ENCODE data around the gene UGT1A5. TPM values are rescaled to one million over a fixed set of nuclear protein-coding genes. Genes with fewer than 3 reads are reported as not detected.

UGT1A5 gene
- total RNA-seq, 1 experiment from 2014 or later, result not detected

DNA sequence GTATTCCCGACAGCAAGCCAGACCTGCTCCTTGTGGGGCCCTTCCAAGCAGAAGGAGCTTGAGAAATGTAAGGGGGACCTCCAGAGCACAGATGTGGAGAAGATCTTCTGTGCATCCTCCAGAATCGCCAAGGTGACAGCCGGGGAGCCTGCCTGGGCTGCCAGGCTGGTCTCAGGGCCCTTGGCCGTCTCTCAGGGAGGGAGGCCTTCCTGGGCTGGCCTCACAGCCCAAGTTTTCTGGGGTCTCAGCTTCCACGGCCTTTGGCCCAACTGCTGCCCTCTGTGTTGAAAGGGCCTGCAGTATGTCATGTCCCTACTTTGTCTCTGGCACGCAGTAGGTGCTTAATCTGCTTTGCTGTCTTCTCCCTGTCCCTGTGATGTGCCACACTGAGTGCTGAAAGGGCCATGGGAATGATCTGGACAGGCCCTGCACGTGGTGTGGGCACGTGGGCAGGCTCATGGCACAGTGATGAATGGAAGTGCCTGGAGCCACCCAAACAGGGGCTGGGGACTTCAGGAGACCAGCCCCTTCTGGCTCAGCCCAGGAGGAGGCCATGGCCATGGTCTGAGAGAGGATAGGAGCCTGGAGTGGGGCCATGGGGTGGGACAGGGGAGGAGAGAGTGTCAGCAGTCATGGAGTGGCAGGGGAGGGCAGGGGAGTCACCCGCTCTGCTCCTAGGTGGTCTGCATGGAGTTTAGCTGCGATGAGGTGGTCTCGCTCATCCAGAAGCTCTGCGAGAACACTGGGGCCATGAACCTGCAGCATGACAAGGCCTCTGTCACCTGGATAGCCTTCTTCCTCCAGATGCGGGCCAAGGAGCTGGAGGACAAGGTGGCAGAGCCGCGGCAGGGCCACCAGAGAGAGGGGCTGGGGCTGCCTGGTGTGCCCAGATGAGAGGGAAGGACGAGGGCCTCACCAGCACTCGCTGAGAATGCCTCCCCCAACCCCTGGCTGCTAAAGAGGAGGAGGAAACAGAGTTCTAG is 106.2 kb downstream of the UGT1A5 start:
- TF ChIP-seq, protein P1, sequence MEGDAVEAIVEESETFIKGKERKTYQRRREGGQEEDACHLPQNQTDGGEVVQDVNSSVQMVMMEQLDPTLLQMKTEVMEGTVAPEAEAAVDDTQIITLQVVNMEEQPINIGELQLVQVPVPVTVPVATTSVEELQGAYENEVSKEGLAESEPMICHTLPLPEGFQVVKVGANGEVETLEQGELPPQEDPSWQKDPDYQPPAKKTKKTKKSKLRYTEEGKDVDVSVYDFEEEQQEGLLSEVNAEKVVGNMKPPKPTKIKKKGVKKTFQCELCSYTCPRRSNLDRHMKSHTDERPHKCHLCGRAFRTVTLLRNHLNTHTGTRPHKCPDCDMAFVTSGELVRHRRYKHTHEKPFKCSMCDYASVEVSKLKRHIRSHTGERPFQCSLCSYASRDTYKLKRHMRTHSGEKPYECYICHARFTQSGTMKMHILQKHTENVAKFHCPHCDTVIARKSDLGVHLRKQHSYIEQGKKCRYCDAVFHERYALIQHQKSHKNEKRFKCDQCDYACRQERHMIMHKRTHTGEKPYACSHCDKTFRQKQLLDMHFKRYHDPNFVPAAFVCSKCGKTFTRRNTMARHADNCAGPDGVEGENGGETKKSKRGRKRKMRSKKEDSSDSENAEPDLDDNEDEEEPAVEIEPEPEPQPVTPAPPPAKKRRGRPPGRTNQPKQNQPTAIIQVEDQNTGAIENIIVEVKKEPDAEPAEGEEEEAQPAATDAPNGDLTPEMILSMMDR (conservative IDR thresholded peaks at IDR 0.05; ENCODE audit: low read depth, low read length), result no peak
- no peak for TF ChIP-seq EZH2 (IDR thresholded peaks at IDR 0.05; ENCODE audit: borderline replicate concordance, low read depth, low read length, poor library complexity, severe bottlenecking)
- Histone ChIP-seq H3K27ac (ENCODE audit: low read depth, low read length, poor library complexity, severe bottlenecking) (no peak overlapping the region), H3K36me3 (ENCODE audit: insufficient read depth, low read length, poor library complexity, severe bottlenecking) (no peaks in the 10 kb centered on the region), H3K27me3 (replicated peaks; ENCODE audit: insufficient read depth, low read depth, low read length, poor library complexity) (no peaks in the 10 kb centered on the region), H3K4me1 (ENCODE audit: insufficient read depth, low read length, poor library complexity, severe bottlenecking) (no peaks in the 10 kb centered on the region), H3K9me3 (ENCODE audit: low read depth, low read length, poor library complexity, severe bottlenecking) (no peaks in the 10 kb centered on the region), H3K4me3 (ENCODE audit: low read depth, low read length, poor library complexity, severe bottlenecking) (no peak overlapping the region)
- intact Hi-C loops (cut with micrococcal nuclease; ENCODE audit: unreplicated experiment), result no loop called here
- no TSS peak for BruUV-seq (replicated peaks)
- CTCF ChIA-PET, result no interaction called here
- POLR2A ChIA-PET (ENCODE audit: low non-redundant PET), result no interaction called here
- no peak for DNase-seq (ENCODE audit: low spot score)

DNA sequence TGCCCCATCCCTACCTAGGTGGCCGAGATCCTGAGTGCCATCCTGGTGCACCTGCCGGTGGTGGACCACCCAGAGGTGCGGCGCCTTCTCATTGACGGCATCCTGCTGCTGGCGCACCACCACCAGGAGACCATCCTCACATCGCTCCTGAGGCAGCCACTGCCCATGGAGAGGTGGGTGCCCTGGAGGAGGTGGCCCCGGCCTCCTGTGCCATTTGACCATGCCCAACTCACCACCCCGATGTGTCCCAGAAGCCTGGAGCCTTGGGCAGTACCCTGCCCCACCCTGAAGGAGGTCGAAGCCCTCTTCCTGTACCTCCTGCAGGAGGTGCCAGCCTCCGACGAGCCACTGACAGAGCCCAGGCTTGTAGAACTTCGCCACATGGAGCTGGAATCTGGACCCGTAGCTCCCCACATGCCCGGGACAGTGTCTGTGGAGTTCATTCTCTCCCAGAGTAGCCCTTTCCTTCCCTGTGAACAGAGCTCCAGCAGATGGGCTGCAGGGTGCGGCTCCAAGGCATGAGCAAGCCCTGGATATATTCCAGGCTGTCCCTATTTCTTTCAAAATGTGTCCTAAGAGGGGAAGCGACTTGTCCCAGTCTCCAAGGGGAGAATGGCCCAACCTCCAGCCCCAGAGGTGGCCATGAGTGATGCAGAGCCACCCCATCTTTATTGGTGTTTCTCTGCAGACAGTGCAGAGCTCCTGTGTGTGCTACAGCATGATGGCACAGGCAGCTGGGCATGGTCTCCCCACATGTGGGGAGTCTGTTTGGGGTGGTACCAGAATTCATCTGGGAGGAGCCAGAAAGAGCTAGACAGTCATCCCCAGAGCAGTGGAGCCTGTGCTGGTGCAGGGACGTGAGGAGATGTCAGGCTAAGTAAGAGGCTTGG is 107.4 kb downstream of the UGT1A5 start:
- H3K27ac ChIP-seq (ENCODE audit: low read depth, low read length, poor library complexity, severe bottlenecking), result no peak overlapping the region
- H3K4me3 ChIP-seq (ENCODE audit: low read depth, low read length, poor library complexity, severe bottlenecking), result no peak overlapping the region
- no peaks in the 10 kb centered on the region for H3K36me3 ChIP-seq (ENCODE audit: insufficient read depth, low read length, poor library complexity, severe bottlenecking)
- ChIA-PET CTCF (no interaction called here), POLR2A (ENCODE audit: low non-redundant PET) (no interaction called here)
- no peak for TF ChIP-seq EZH2 (IDR thresholded peaks at IDR 0.05; ENCODE audit: borderline replicate concordance, low read depth, low read length, poor library complexity, severe bottlenecking)
- TF ChIP-seq, protein P1 (conservative IDR thresholded peaks at IDR 0.05; ENCODE audit: low read depth, low read length), result no peak
- no peaks in the 10 kb centered on the region for H3K9me3 ChIP-seq (ENCODE audit: low read depth, low read length, poor library complexity, severe bottlenecking)
- no TSS peak for BruUV-seq (replicated peaks)
- intact Hi-C loops (cut with micrococcal nuclease; ENCODE audit: unreplicated experiment), result no loop called here
- DNase-seq (ENCODE audit: low spot score), result no peak
- H3K4me1 ChIP-seq (ENCODE audit: insufficient read depth, low read length, poor library complexity, severe bottlenecking), result no peaks in the 10 kb centered on the region
- no peaks in the 10 kb centered on the region for H3K27me3 ChIP-seq (replicated peaks; ENCODE audit: insufficient read depth, low read depth, low read length, poor library complexity)

DNA sequence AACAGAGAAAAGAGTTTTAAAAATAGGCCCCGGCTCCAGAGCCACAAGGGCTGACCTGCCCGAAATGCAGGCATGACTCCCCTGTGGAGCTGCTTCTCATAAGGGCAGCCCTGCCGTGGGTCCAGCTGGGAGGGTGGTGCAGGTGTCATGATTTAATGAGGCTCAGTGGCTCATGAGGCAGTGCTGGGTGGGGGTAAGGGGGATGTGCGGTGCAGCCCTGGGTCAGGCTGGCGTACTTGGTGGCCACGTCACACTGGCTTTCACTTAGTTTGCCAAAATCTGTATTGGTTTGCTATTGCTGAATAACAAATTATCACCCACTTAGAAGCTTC is 108.0 kb downstream of the UGT1A5 start:
- TF ChIP-seq, protein P1 (conservative IDR thresholded peaks at IDR 0.05; ENCODE audit: low read depth, low read length), result no peak
- no peak for TF ChIP-seq EZH2 (IDR thresholded peaks at IDR 0.05; ENCODE audit: borderline replicate concordance, low read depth, low read length, poor library complexity, severe bottlenecking)
- Histone ChIP-seq H3K27ac (ENCODE audit: low read depth, low read length, poor library complexity, severe bottlenecking) (no peak overlapping the region), H3K4me1 (ENCODE audit: insufficient read depth, low read length, poor library complexity, severe bottlenecking) (no peaks in the 10 kb centered on the region), H3K27me3 (replicated peaks; ENCODE audit: insufficient read depth, low read depth, low read length, poor library complexity) (no peaks in the 10 kb centered on the region), H3K36me3 (ENCODE audit: insufficient read depth, low read length, poor library complexity, severe bottlenecking) (no peaks in the 10 kb centered on the region), H3K4me3 (ENCODE audit: low read depth, low read length, poor library complexity, severe bottlenecking) (no peak overlapping the region), H3K9me3 (ENCODE audit: low read depth, low read length, poor library complexity, severe bottlenecking) (no peaks in the 10 kb centered on the region)
- intact Hi-C loops (cut with micrococcal nuclease; ENCODE audit: unreplicated experiment), result no loop called here
- POLR2A ChIA-PET (ENCODE audit: low non-redundant PET), result no interaction called here
- DNase-seq (ENCODE audit: low spot score), result no peak
- CTCF ChIA-PET, result no interaction called here
- BruUV-seq (replicated peaks), result no TSS peak

Measured in A673 (cell line).